Psoas muscle (tissue), 8 donors: ENCODE measurements around the gene COL25A1. TPM values are rescaled to one million over a fixed set of nuclear protein-coding genes. Genes with fewer than 3 reads are reported as not detected.
"Not testable (repeated sequence)": the region's sequence is repeated elsewhere in the genome, so short reads cannot be mapped to it uniquely, and the experiment has no call there.

Experiments
- ATAC-seq, 4 donors: fragments of 200-7000 bp; cut with Tn5 transposase; one replicate each; pipeline ENCODE4 v1.9.1; 2020; ENCODE audit warnings: moderate library complexity in 3 of 4, mild to moderate bottlenecking in 2 of 4
- DNase-seq, 2 donors: peaks; one replicate each; pipeline ENCODE4 v3.0.0-alpha.2; 2020
- H3K27ac ChIP-seq: fragments of 200-600 bp; one replicate; pipeline ENCODE4 v1.8.0; 2022
- H3K27me3 ChIP-seq, 3 donors: fragments of 200-600 bp in 1 of 3; one replicate each; pipeline versions ENCODE4 v1.6.1 to v1.8.0; 2013 to 2022; ENCODE audit warnings: low read length in 2 of 3, mild to moderate bottlenecking in 2 of 3, moderate library complexity in 1 of 3; ENCODE audit not compliant: insufficient read depth in 3 of 3
- H3K36me3 ChIP-seq, 2 donors: fragments of 200-600 bp in 1 of 2; one replicate each; pipeline versions ENCODE4 v1.6.1 to v1.8.0; 2013 to 2022; ENCODE audit warnings: low read depth in 1 of 2, mild to moderate bottlenecking in 1 of 2, moderate library complexity in 1 of 2; ENCODE audit not compliant: insufficient read depth in 1 of 2
- H3K4me1 ChIP-seq: fragments of 200-600 bp; one replicate; pipeline ENCODE4 v1.8.0; 2022
- H3K4me3 ChIP-seq: fragments of 200-600 bp; one replicate; pipeline ENCODE4 v1.8.0; 2022; ENCODE audit warnings: mild to moderate bottlenecking
- H3K9me3 ChIP-seq: fragments of 200-600 bp; one replicate; pipeline ENCODE4 v1.8.0; 2022
- CTCF ChIP-seq: fragments of 200-600 bp; IDR thresholded peaks from one replicate; pipeline ENCODE4 v1.8.0; 2022; ENCODE audit warnings: antibody characterized with exemption
- WGBS, 3 donors: extraction: QIAGEN DNeasy Blood & Tissue Kit; methylation state at CpG; one replicate each; pipeline versions ENCODE4 v1.1.6 to v1.1.7; 2013; 5-methylcytosine and 5-hydroxymethylcytosine counted together
- intact Hi-C, 2 donors: fragments of 100-400 bp; cut with DNase I; formaldehyde crosslinking; loops; one replicate each; pipeline versions ENCODE4 v1.11.0 to v1.14.2; 2022
- polyA plus RNA-seq, 3 donors: library from polyadenylated mRNA; stranded (reverse); fragments of 200-250 nt; gene quantifications; one replicate each; pipeline ENCODE4 v1.2.3, GENCODE V29; 2013
- total RNA-seq, 4 donors: library from RNA; stranded (reverse); fragmentation: NEBNext Ultra II Directional in 2 of 4; extraction: Animal tissue kit (Norgen Biotek cat#: 25700) in 2 of 4; gene quantifications; one replicate each; pipeline versions ENCODE4 v1.2.1 to v1.2.4, GENCODE V29; 2021 to 2023
- donor health status: healthy with polysubstance abuse.
- donor health status: DM: no; HTN: no; CAD: no; lungs with moderate emphysema.
- donor health status: Bipolar disorder and iron deficiency.
- donor health status: healthy.
- donor health status: DM: yes; HTN: yes; CAD: no.
- donor health status: DM: no; HTN: no; CAD: no.
- donor health status: DM: no; HTN: no; CAD: no.
- donor health status: DM: yes; HTN: yes; CAD: no.

COL25A1 gene
- total and polyA plus RNA-seq, 7 donors: 0.14 to 1.5 (median 0.36) TPM

GRCh38 chr4:108937066-108937465 is 365.4 kb downstream of the COL25A1 start:
- ATAC-seq: no peak
- no peak for TF ChIP-seq CTCF
- Histone ChIP-seq H3K27ac (no peak overlapping the region), H3K36me3 (no peaks in the 10 kb centered on the region), H3K9me3 (no peaks in the 10 kb centered on the region), H3K4me3 (no peak overlapping the region), H3K4me1 (peaks cover 10% of the 10 kb centered on the region), H3K27me3 (no peaks in the 10 kb centered on the region)
- no peak for DNase-seq
- intact Hi-C loops: no loop called here
- WGBS, 3 donors: 69 to 79% (median 72%) methylated on average over 5 of the region's 5 CpGs

- ATAC-seq, intact Hi-C loops, H3K9me3 ChIP-seq, H3K27me3 ChIP-seq, H3K4me1 ChIP-seq, DNase-seq, H3K4me3 ChIP-seq, H3K27ac ChIP-seq, H3K36me3 ChIP-seq: not testable (repeated sequence)
- WGBS, 3 donors: 92 to 96% (median 94%) methylated on average over 5 of the region's 5 CpGs
These were observed 368.5 kb downstream of the COL25A1 start for GRCh38 chr4:108933925-108934324.

- peak in 3 of 4 donors; percentile 64 to 74 (median 65) for ATAC-seq
- peaks cover 4% of the 10 kb centered on the region for H3K4me1 ChIP-seq
- WGBS, 3 donors: 81 to 90% (median 89%) methylated on average over 3 of the region's 3 CpGs
- no peaks in the 10 kb centered on the region for H3K9me3 ChIP-seq
- H3K27ac ChIP-seq: no peak overlapping the region
- intact Hi-C loops: no loop called here
- TF ChIP-seq CTCF: no peak
- H3K4me3 ChIP-seq: no peak overlapping the region
- H3K36me3 ChIP-seq: no peaks in the 10 kb centered on the region
- no peak for DNase-seq
- no peaks in the 10 kb centered on the region for H3K27me3 ChIP-seq
These were observed 369.4 kb downstream of the COL25A1 start for GRCh38 chr4:108933046-108933445.

GRCh38 chr4:108931926-108932325 is 370.5 kb downstream of the COL25A1 start:
- no peak for ATAC-seq
- Histone ChIP-seq H3K4me1 (peaks cover 4% of the 10 kb centered on the region), H3K36me3 (no peaks in the 10 kb centered on the region), H3K27ac (no peak overlapping the region), H3K27me3 (no peaks in the 10 kb centered on the region), H3K9me3 (no peaks in the 10 kb centered on the region), H3K4me3 (no peak overlapping the region)
- intact Hi-C loops: no loop called here
- no peak for DNase-seq
- WGBS, 3 donors: 97 to 100% (median 98%) methylated on average over 1 of the region's 1 CpG
- no peak for TF ChIP-seq CTCF

GRCh38 chr4:108930186-108930585 is 372.3 kb downstream of the COL25A1 start:
- Histone ChIP-seq H3K4me3 (no peak overlapping the region), H3K27ac (no peak overlapping the region), H3K36me3 (no peaks in the 10 kb centered on the region), H3K4me1 (peaks cover 4% of the 10 kb centered on the region), H3K27me3 (no peaks in the 10 kb centered on the region), H3K9me3 (no peaks in the 10 kb centered on the region)
- TF ChIP-seq CTCF: no peak
- intact Hi-C loops: no loop called here
- DNase-seq (no peak), ATAC-seq (no peak)
